ENCODE results near the gene PMM2.

Gene PMM2

DNA sequence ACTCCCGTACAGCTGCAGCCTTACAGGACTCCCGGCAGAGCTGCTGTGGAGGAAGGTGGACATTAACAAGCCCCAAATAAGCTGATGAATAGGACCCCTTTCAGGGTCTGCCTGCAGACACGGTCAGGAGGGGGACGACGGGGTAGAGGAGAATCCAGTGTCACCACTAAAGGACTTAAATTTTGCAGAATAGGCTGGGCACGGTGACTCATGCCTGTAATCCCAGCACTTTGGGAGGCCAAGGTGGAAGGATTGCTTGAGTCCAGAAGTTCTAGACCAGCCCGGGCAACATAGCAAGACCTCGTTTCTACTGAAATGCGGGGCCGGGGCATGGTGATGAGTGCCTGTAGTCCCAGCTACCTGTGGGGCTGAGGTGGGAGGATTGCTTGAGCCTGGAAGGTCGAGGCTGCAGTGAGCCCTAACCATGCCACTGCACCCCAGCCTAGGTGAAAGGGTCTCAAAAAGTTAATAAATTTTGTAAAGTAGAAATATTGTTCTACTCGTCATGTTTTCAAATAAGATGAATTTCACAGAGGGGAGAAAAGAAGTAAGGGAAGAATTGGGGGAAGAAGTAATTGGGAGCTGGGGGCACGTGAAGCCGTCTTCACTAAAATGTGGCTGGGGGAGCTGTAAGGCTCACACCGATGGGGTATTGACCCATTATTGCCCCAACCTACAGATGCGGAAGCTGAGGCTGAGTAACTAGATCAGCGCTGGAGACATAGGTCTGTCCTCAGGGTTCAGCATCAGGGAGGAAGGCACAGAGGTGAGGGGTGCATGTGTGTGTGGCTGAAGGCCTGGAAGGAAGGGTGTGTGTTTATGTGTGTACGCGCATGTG is 89.2 kb downstream of the PMM2 start:
- TF ChIP-seq, protein P1, sequence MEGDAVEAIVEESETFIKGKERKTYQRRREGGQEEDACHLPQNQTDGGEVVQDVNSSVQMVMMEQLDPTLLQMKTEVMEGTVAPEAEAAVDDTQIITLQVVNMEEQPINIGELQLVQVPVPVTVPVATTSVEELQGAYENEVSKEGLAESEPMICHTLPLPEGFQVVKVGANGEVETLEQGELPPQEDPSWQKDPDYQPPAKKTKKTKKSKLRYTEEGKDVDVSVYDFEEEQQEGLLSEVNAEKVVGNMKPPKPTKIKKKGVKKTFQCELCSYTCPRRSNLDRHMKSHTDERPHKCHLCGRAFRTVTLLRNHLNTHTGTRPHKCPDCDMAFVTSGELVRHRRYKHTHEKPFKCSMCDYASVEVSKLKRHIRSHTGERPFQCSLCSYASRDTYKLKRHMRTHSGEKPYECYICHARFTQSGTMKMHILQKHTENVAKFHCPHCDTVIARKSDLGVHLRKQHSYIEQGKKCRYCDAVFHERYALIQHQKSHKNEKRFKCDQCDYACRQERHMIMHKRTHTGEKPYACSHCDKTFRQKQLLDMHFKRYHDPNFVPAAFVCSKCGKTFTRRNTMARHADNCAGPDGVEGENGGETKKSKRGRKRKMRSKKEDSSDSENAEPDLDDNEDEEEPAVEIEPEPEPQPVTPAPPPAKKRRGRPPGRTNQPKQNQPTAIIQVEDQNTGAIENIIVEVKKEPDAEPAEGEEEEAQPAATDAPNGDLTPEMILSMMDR (IDR thresholded peaks at IDR 0.05; ENCODE audit: low read length, missing control alignments): no peak
- no peak for DNase-seq (ENCODE audit: low read depth)
- no peak overlapping the region for H3K4me3 ChIP-seq (replicated peaks; ENCODE audit: low read depth, low read length)

DNA sequence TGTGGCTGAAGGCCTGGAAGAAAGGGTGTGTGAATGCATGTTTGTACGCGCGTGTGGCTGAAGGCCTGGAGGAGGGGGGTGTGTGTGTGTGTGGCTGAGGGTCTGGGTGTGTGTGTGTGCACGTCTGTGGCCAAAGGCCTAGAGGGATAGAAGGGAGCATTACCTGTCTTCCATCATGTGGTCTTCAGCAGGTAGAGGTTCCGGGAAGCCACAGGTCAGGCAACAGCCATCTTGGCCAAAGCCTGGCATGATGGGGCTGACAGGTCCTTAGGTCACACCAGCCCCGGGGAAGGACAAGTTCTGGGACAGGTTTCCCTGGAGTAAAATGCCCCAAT is 89.8 kb downstream of the PMM2 start:
- H3K4me3 ChIP-seq (replicated peaks; ENCODE audit: low read depth, low read length): no peak overlapping the region
- DNase-seq (ENCODE audit: low read depth): no peak
- TF ChIP-seq, protein P1 (IDR thresholded peaks at IDR 0.05; ENCODE audit: low read length, missing control alignments): no peak

DNA sequence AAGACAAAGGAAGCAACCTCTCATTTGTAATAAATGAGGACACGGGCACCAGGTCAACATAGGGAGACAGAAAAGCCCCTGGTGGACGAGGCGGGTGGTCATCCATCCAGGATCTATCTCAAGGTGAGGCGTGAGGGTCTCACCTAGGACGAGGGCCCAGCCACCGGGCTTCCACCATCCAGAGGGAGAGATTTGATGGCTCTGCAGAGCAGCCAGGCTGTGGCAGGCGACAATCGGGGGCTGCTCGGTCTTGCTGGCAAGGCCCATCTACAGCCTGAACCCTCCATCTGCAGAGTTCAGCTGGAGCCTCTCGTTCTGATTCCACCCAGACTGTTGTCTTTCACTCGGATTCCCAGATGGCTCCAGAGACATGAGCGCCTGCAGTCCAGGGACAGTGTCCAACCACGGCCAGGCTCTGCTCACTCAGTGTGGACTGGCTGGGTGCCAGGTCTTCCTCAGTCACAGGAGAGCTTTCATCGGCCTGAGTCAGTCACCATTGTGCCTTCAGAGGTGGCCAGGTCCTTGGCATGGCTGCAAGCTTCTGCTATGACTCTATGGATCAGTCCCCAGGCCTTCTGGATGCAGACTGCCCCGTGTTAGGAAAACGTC is 90.4 kb downstream of the PMM2 start:
- DNase-seq (ENCODE audit: low read depth): peak; percentile 38
- no peak overlapping the region for H3K4me3 ChIP-seq (replicated peaks; ENCODE audit: low read depth, low read length)
- TF ChIP-seq, protein P1 (IDR thresholded peaks at IDR 0.05; ENCODE audit: low read length, missing control alignments): no peak

DNA sequence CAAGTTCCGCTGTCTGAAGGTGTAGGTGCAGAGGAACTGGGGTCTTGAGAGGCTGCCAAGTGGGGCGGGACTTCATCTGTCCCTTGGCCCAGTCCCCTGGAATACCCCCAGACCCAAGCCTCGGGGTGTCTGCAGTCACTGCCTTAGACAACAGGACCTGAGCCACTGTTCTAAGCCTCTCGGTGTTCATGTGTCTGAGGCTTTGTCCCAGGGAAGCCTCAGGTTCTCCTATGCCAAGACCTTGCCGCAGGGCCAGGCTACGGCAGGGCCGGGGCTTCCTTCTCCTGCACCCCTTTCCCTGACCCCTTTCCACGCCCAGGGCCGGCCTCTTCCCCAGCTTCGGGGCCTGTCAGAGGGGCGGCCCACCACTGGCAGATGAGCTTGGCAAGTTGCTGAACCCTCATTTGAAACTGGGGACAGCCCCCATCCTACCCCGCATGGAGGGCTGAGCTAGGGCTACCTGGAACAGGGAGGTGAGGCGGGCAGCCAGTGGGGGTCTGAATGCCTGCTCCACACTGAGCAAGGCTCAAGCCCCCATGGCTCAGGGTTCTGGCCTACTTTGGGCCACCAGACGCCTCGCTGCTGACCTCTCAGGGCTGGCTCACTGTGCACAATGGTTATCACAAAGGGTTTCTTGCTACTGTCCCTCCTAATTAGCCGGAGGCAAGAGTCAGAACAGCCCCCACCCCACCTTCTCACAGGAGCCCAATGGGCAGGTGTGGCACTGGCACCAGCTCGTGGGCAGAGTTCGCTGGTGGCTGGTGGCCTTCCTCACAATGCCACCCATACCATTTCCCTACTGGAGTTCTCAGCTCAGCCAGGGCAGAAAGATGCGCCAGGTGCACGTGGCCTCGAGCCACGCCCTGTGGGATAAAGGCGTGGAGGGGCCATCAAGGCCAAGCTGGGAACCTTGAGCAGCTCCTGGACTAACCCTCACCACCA is 91.6 kb downstream of the PMM2 start:
- no peak overlapping the region for H3K4me3 ChIP-seq (replicated peaks; ENCODE audit: low read depth, low read length)
- DNase-seq (ENCODE audit: low read depth): no peak
- TF ChIP-seq, protein P1 (IDR thresholded peaks at IDR 0.05; ENCODE audit: low read length, missing control alignments): no peak

DNA sequence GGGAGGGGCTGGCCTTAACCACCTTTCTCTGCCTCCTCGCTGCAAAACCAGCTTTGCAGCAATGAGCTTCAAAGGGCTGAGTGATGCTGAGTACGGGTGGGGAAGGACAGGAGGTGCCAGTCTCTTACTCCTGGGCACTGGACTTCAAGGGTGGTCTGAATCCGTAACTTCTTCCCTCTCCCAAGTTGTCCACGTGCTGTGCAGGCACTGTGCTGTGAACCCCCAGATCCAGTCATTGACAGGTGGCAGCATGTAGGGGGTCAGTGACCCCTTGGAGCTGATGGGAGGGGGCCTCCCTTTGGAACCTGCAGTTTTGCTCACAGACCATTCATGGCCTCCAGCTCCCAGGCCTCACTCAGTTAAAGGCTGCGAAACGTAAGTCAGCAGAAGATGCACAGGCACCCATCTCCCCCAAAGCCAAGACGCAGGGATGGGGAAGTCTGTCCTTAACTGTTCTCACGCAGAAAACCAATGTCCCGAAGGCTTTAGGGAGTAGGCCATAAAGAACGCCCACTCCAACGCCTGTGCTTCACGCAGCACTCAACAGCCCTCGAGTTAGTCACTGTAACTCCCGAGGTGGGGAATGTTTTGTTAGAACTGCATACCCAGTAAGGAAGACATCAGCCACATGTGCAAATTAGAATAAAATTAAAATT is 92.4 kb downstream of the PMM2 start:
- no peak for DNase-seq (ENCODE audit: low read depth)
- TF ChIP-seq, protein P1 (IDR thresholded peaks at IDR 0.05; ENCODE audit: low read length, missing control alignments): no peak
- no peak overlapping the region for H3K4me3 ChIP-seq (replicated peaks; ENCODE audit: low read depth, low read length)

DNA sequence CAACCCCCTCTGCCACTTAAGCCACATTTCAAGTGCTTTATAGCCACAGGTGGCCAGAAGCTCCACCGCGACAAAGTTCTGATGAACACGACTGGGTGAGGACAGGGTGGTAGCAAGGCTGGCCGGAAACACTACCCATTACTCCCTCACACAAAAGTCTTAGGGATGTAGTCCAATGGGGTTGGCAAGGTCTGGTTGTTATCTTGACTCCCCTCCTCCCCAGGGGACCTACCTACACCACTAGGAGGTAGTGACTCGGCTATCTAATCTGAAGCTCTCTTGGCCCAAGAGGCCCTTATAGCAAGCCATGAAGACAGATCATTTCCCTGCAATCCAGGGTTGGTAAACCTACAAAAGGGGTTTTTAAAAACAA is 92.9 kb downstream of the PMM2 start:
- TF ChIP-seq, protein P1 (IDR thresholded peaks at IDR 0.05; ENCODE audit: low read length, missing control alignments): no peak
- no peak for DNase-seq (ENCODE audit: low read depth)
- H3K4me3 ChIP-seq (replicated peaks; ENCODE audit: low read depth, low read length): no peak overlapping the region
